NCI-H69 (cell line): ENCODE data around the gene DZIP1L.

ENCODE experiments used
- DNase-seq: peaks from one replicate; lab custom pipeline; 2025; lab: John Stamatoyannopoulos, UW

DZIP1L gene

DNA sequence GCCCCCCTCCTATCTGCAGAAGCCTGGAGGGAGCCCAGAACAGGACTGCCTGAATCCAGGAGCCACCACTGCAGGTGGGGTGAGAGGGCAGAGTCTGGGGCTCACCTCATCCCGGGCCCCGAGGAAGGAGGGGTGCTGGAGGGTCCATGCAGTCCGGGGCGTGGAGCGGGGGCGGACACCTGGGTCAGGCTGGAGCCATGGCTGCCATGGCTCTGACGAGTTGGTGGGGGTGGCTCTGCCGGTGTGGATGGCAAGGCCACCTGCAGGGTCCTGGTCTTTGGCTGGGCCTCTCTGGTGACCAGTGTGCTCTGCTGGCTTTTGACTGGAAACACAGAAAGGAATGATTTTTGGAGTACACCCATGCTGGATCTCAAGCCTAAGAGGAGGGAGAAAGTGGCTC lies 47.4 kb downstream of the DZIP1L start:
- no peak for DNase-seq

DNA sequence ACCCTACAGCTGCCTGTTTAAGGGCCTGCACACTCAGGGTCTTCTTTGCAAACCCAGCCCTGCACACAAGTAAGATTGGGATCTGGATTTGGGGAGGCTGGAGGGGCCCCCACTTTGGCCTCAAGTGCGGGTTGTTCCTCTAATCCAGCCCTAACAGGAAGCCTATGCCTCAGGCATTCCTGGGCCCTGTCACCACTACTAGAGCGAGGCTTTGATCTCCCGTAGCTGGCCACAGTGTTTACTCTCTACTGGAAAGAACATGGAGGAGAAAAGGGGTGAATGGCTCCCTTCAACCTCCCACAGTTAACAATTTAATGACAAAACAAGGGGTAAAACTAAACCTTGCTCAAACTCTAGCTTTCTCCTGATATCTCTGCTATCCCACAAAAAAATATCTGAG lies 48.4 kb downstream of the DZIP1L start:
- DNase-seq, result no peak

DNA sequence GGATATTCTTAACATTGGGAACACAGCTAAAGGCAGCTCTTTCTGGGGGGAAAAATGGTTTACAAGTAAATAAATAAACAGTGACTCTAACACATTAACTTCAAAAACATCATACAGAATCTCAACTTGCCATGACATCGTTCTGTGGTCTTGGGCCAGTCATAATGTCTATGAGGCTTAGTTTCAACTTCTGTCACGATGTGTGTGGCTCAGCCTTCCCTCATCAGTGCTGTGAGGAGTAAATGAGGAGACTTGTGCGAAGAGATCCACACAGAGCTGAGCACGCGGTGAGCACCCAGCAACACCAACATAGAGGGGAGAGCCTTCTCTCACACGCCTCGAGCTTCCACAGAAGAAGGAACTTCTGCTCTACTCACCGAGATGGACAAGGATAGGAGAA lies 49.0 kb downstream of the DZIP1L start:
- DNase-seq, result no peak

DNA sequence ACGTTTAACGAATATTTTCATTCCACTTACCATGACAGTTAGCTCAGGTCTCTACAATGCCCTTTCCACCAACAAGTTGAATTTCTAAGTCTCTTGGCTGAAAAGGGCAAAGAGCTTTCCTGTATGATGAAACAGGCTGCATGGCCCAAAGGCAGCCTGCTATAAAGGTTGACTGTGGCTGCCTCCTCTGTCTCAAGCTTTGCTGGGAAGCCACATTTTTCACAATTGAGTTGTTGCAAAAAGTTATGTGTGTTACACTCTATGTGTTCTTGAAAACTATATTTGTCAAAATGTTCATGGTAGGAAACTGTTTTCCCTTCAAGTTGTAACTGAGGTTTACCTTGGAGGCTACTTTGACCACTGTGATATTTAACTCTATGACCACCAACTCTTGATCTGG lies 49.5 kb downstream of the DZIP1L start:
- DNase-seq, result no peak

DNA sequence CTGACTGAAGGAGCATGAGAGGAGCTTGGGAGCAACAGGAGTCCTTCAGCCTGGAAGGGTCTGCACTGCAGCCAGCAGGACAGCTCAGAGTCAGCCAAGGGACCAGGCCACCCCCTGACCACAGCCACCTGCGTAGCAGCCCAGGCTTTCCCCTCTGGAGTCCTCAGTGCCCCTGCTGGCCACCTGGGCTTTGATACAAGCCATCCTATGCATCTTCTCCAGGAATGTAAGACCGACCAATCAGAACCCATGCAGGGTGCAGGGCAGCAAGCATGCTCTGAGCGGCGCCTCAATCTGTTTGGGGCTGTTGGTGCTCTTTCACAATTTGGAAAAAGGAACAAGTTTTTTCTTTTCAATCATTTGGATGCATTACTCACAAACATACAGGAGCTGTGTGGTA lies 52.0 kb downstream of the DZIP1L start:
- no peak for DNase-seq

DNA sequence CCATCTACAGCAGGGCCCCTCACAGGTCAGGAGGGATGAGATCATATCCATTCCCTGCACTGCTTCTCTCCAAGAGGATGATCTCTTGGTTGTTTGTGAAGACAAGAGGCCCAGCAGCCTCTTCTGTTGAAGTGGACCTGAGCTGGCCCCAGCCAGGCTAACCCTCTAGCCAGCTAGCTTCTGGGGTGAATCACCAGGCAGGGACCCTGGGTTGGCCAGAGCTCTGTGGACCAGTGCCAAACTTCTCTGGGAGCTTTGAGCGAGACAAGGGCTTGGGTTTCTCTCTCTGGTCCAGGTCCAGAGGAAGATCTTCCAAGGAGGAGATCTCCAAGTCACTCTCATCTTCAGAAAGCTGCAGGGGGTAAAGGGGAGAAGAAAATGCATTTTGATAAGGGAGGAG lies 52.8 kb downstream of the DZIP1L start:
- DNase-seq, result no peak

DNA sequence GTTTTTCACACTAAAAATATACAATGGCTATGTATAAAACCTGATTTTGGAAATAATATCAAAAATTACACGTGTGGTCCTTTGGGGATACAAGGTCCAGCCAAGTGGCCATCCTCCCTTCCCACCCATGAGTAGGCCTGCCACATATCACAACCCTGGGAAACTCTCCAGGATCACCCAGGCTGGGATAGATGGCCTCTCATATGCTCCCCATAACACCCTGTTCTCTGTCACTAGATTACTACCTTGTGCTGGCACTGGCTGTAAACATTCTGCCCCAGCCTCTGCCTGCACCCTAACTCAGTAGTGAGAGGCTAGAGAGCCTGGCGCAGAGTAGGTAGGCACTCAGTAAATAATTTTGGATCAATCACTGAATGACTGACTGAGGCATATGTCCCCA lies 53.4 kb downstream of the DZIP1L start:
- no peak for DNase-seq

DNA sequence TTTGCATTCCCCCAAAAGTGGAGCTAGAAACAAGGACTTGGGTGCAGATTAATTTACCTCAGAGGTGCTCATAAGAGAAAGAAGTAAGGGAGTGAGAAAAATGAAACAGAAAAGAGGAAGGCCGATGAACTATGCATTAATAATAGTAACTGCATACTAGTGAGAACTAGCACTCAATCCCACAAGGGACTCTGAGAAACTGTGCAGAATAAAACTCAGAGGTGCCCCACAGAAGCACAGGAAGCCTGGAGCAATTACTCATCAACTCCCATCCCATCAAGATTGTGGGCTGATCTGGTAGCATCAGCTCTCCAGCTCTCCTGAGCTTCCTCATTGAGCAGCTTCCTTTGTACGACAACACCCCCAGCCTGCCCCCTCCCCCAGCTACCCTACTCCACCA lies 54.6 kb downstream of the DZIP1L start:
- DNase-seq, result no peak

DNA sequence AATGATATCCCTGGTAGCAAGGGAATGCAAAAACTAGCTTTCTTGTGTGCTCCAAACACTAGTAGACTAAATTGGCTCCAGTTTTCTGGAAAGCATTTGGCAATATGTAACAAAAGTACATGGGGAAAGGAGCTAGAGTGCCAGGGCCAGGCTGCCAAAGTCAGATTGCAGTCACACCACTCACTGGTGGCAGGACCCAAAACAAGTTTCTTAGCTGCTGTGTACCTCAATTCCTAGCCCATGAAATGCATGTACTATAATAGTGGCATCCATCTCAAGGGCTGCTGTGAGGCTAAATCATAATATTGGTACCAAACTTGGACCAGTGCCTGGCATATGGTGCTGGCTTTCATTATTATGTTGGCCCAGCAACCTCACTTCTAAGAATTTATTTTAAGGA lies 56.1 kb downstream of the DZIP1L start:
- no peak for DNase-seq

DNA sequence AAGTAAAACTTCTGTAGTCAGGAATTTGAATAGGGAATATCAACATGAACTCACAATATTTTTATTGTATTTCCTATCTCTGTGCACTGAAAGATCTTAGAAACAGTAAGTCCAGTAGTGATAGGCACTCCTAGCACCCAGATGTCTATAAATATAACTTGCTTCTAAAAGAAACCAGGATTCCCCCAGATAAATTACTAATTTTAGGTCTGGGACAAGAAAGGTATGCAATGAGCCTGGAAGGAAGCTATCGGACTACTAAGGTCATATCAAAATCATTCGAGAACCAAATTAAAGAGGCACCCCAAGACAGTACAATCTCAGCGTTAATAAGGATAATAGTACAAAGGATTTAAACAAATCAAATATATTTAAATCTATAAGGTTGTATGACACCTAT lies 58.0 kb downstream of the DZIP1L start:
- no peak for DNase-seq

DNA sequence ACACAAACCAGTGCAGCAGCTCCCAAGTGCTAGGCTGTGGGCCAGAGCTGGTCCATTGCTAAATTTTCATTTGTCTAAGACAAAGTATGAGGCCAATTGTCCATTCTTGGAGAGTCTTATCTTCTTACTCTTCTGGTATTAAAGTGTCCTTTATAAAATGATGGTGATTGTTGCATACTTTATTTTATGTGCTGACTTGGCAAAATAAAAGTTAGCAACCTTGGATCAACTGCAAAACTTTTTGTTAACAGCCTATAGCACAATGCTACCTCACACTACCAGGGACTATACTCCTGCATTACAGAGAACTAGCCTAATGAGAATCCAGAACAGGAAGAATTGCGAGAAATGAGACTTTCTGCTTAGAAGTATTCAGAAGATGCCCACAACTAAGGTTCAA lies 61.4 kb downstream of the DZIP1L start:
- no peak for DNase-seq

DNA sequence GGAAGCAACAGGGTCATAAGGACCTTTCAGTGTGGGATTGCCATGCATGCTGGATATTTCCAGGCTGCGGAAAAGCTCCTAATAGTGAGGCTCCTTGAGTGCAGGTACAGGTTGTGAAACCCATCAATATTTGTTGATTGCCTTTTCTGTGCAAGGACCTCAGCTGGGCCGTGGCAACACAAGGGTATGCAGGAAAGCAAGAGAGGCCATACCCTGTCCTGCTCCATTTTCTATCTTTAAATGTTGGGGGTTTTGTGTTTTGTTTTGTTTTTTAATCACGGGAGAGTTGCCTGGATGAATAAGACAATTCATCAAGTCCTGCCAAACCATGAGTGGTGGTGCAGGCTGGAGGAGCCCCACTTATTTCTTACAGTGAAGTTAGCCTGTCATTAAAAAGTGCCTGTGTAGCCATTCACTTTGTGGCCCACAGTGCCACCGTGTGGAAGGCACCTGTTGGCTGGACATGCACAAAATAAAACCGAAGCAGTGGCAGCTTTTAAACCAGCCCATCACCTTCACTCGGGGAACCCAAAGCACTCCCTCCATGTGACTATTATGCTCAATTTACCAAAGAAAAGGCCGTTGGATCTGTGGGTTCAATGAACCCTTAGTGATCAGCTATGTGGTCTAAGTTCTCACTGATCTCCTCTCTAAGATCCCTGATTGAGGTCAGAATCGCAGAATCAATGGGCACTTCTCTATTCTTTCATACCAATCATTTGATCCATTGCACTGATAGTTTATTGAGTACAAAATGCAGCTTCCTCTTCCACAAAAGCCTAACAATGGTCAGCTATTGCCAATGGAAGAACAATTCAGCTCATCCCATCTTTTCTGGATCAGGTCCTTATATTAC lies 63.2 kb downstream of the DZIP1L start:
- peak; percentile 29 for DNase-seq

DNA sequence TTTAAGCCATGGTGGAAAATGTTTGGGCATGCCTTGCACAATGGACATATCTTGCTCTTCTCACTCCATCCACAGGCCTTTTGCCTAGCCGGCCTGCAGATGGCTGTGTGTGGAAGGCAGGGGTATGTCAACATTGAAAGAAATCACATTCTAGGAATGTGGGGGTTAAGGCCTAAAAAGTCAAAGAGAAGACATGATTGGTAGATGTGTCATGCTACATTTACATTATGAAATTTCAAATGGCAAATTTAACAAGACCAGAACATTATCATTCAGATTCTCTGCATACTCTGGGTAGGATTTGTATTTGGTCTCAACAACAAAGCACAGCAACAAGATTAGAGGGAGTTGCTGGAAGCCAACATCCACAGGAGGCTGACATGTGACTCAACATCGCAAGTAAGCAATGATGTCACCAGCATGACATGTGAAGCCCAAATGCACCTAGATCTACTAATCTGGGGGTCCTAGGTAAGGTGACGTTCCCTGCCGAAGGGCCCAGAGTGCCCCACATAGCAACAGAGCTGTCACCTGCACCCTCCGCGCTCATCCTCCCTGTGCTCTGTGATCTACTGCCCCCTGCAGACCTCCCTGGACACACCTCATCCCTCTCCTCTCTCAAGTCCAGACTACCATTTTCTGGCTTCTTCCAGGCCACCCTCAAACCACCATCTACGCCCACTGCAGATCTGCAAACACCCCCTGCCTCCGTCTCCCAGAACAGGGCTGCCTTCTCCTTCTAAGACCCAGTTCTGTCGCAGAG lies 66.1 kb downstream of the DZIP1L start:
- no peak for DNase-seq

DNA sequence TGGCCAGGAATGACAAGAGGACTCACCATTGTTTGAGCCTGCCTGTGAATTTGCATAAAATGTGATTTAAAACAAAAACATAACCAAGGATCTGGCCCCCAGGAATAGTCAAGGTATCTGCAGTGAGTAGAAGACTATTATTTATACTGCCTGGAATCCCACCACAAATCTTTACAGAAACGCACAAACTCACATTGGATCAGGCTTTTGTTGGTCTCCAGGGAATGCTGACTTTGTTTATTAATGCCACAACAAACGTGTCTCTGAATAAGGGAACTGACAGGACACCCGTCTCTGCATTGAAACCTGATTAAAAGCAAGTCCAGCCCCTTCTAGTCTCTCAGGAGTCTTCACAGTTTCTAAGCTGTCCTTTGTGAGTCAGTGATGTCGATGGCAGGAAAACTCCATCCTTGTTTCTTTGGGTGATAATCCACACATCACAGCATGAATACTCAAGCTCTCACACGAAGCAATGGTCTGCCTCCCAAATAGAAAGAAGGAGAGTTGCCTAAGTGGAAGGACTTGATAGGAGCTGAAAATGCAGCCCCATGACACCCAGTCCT lies 67.7 kb downstream of the DZIP1L start:
- no peak for DNase-seq

DNA sequence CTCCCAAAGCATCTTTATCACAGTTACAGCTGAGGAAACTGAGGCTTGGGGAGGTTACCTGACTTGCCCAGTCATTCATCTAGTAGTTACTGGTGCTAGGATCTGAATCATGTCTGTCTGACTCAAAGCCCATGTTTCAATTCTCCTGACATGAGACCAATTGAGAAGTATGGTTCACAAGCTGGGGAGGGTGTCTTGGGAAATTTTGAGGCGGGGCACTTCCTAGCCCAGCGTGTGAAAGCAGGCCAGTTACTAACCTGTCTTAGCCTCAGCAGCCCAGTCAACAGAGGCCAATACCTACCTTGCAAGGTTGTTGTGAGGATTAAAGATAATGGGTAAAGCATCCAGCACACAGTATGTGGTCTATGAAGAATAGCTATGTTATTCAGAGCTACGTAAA lies 68.5 kb downstream of the DZIP1L start:
- DNase-seq, result no peak

DNA sequence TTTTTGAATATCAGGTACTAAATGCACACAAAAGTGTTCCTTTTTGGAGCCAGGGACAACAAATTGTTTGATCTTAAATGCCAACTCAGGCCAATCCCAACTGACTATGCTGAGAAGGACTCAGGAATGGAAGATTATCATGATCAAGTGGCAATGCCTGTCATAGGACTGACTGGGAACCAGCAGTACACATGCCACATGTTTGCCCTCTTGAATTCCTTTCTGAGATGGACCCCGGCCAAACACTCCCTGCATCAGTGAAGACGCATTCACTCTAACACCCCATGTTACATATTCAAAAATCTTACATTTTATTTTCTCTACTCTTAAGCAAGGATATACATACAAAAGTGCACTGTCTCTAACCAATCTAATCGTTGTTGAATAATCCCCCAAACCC lies 69.3 kb downstream of the DZIP1L start:
- no peak for DNase-seq

DNA sequence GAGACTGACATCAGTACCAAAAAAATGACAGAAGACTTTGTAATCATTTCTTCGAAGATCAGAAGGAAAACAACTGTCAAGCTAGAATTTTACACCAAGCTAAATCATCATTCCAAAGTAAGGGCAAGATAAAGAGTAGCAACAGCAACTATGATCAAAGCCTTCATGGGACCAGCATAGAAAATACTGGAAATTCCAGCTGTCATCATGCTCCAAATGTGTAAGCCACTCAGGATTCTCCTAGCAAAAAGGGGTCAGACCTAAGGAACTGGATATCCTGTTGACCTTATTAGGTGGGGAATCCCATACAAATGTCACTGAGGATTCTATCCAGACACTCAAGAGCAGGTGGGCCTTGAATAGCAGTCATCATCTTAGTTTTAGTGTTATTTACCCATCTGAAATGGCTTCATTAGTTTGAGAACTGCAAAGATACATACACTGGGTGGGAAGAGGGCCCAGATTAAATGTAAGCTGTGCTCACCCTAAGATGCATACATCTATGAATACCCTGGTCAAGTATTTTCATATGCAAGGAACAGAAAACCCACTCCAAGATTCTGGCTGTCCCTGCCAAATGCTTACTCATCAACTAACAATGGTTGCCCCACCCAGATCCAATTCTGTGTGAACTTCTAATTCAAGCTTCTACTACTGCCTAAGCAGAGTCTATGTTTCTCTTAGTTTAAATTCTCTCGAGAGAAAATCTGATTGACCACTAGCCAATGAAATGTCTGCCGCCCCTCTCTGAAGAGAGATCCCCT lies 72.0 kb downstream of the DZIP1L start:
- DNase-seq, result no peak

DNA sequence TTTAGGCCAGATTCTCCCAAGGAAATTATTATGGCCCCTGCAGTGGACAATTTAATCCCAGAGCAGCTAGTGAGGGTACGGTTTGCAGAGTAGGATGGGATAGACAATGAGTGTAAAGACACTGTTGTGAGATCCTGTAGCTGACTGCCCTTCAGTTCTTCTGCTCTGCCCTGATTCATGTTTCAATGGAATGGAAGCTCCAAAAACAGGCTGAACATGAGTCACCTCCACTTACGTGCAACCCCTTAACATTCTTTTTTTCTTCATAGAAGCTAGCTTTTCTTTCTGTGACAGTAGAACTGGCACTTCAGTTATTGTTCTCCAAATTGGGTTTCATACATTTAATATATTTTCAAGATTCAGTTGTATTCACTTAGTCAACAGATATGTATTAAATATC lies 73.4 kb downstream of the DZIP1L start:
- DNase-seq, result no peak

DNA sequence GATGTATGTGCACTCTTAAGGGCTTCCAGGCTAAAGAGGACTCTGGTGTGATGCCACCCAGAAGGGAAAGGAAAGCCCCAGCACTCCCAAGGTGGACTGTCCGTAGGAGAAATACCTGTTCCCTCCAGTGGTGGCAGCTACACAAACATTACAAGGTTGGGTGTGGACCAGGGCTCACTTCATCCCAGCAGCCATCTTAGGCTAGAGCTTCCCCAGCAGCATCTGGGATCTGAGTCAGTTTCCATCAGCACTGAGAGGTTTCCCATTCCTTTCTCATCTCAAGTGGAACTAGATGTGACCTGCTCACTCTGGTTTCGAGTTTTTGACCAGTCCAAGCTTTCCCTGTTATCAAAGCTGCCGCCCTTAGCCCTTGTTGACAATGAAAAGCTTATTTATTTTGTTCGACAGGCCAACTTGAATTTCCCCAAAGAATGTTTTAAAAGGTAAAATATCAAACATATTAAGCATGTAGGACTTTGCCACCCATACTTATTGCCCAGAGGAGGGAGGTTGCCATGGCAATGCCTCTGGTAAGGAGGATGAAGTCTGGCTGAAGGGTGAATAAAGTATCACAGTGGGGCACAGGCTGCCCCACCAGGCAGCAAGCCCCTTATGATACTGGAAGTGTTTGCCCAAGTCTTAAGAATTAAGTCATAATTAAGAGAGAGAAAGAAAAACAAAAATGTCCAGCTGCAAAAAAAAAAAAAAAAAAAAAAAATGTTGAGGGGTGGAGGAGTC lies 76.5 kb downstream of the DZIP1L start:
- no peak for DNase-seq

DNA sequence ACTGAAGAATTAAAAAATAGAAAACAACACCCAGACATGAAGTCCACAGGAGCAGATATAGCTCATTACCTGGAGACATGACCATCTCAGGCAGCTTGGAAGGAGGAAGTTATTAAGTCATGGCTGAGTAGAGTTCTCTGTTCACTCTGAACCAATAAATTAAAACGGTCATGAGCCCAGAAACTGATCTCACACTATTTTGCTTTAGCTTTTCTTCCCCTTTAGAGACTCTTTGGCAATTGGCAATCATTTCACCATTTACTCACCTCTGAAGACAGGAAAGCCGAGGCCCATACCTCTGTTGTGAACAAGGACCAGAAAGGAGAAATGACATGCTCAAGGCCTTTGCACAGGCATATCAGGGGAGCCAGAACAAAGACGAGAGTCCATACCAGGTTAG lies 78.8 kb downstream of the DZIP1L start:
- DNase-seq, result no peak

DNA sequence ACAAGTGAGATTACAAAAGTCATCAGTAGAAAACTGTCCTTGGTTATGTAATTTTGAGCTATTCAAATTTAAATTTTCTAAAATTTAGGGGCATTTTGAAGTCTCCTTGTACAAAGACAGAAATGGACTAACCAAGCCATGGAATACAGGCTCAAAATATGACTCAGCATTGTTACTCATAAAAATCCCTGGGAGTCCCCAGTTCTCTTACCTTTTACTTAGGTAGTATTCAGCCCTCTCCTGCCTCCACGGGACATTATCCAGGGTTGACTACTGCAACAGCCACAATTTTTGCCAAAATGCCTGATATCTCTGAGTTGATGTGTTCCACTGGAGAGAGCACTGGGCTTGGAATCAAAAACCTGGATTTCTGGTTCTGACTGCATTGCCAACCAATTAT lies 80.5 kb downstream of the DZIP1L start:
- no peak for DNase-seq

DNA sequence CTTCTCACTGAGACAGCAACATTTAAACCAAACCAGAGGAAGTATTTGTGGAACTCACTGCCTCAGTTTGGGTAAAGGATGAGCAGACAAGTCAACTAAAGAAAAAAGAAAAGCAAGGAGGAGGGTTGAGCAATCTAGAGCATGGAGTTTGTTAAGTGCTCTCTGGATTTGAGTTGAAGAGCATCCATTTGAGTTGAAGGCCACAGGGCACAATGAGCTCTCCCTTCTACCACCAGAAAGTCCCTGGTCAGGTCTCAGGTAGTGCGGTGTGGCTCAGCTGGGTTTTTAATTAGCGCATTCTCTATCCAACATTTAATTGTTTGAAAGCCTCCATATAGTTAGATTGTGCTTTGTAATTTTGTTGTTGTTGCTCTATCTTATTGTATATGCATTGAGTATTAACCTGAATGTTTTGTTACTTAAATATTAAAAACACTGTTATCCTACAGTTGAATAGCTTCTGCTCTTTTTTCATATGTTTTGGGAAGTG lies 82.2 kb downstream of the DZIP1L start:
- DNase-seq, result no peak
